ENCODE measurements around the gene DHX30. TPM values are rescaled to one million over a fixed set of nuclear protein-coding genes. Genes with fewer than 3 reads are reported as not detected.
"Not testable (repeated sequence)": the region's sequence is repeated elsewhere in the genome, so short reads cannot be mapped to it uniquely, and the experiment has no call there.

DHX30 gene
- polyA plus RNA-seq, 6 donors from 2014 or later, result 25.5 to 43.5 (median 28.1) TPM

DNA sequence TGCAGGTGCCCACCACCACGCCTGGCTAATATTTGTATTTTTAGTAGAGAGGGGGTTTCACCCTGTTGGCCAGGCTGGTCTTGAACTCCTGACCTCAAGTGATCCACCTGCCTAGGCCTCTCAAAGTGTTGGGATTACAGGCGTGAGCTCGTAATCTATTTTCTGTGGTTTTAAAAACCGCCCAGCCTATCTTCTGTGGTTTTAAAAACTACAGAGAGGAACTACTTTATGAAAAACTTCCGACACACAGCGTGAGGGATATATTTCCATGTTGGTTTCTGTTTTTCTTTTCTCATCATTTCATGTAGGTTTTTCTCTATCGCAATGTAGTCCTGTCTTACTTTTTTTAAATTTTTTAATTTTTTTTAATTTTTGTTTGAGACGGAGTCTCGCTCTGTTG lies 26.5 kb downstream of the DHX30 start:
- not testable (repeated sequence) for ATAC-seq (ENCODE audit: low read depth in 2 of 2); H3K27ac Mint-ChIP-seq; DNase-seq; H3K9me3 Mint-ChIP-seq; H3K27me3 Mint-ChIP-seq
- Mint-ChIP-seq H3K4me3 (peak overlapping the region in 1 of 8 donors; percentile 77), H3K4me1 (peaks cover 20 to 41% (median 33%) of the 10 kb centered on the region in 3 donors), H3K36me3 (peaks cover 21 to 22% of the 10 kb centered on the region in 2 donors)

DNA sequence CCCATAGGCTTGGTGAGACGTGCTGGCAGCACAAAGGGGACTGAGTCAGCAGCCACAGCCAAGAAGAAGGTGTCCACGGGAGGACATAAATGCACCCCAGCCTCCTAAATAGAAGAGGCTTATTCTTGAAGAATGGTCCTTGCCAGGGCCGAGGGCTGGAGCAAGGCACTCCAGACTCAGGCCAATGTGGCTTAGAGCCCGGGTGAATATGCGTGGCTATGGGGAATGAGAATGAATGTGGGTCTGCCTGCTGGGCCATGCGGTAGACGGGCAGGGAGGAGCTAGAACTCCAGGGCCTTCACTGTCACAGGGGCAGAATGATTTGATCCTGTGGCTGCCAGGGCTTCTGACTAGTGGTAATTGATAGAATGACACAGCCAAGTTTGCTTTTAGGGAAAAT lies 34.0 kb downstream of the DHX30 start:
- Mint-ChIP-seq H3K27ac (peak overlapping the region in 2 of 6 donors; percentile 49 to 64), H3K9me3 (no peaks in the 10 kb centered on the region), H3K27me3 (no peaks in the 10 kb centered on the region), H3K36me3 (peaks cover 7 to 18% of the 10 kb centered on the region in 2 donors), H3K4me1 (peaks cover 5 to 8% (median 6%) of the 10 kb centered on the region in 3 donors), H3K4me3 (peak overlapping the region in 1 of 8 donors; percentile 44)
- no peak for DNase-seq
- no peak for ATAC-seq (ENCODE audit: low read depth in 2 of 2)

DNA sequence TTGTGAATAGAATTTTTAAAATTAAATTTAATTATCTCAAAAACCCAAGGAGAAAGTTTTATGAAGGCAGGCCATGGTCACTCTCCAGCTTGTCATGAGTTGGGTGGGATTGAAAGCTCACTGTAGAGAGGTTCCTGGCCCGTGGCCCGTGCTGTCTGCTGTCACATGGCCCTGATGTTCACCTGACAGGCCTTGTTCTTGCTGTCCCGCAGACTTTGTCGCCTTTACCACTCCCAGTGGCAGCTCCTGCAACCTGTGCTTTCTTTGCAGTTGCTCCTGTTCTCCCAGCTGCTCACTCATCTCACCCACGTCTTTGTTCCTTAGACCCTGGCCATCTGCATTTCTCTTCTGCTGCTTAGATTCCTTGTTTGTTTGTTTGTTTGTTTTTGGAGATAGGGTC lies 35.6 kb downstream of the DHX30 start:
- no peak overlapping the region for H3K4me3 Mint-ChIP-seq
- no peak for ATAC-seq (ENCODE audit: low read depth in 2 of 2)
- H3K9me3 Mint-ChIP-seq, result no peaks in the 10 kb centered on the region
- H3K27me3 Mint-ChIP-seq, result no peaks in the 10 kb centered on the region
- H3K4me1 Mint-ChIP-seq, result peaks cover 5 to 8% (median 6%) of the 10 kb centered on the region in 3 donors
- peak overlapping the region in 1 of 6 donors; percentile 13 for H3K27ac Mint-ChIP-seq
- H3K36me3 Mint-ChIP-seq, result peaks cover 3 to 12% of the 10 kb centered on the region in 2 donors
- DNase-seq, result no peak

DNA sequence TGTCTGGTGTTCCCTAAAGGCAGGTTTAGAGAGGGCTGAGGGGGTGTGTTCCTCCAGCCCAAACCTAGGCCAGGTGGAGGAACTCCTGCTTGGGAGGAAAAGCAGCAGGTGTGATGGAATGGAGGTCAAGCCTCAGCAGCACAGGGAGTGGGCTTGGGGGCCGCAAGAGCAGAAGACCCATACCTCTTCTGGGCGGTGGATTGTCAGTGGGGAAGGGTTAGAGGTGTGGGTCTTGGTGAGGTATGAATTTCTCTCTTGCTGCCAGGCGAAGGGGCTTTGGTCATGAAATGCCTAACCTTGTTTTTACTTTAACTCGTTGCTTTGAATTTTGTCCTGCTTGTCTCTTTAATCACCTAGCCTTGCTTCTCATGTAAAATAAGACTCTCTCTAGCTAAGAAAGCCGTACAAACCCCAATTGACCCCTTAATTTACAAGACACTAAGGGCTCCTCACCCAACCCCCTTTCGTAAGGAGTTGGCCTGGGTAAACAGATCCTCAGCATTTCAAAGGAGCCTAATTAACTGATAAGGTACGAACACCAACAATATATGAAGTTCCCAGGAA lies 38.9 kb downstream of the DHX30 start:
- no peaks in the 10 kb centered on the region for H3K27me3 Mint-ChIP-seq
- H3K4me3 Mint-ChIP-seq, result no peak overlapping the region
- no peaks in the 10 kb centered on the region for H3K9me3 Mint-ChIP-seq
- no peak for ATAC-seq (ENCODE audit: low read depth in 2 of 2)
- peaks cover 5 to 12% (median 6%) of the 10 kb centered on the region in 3 donors for H3K4me1 Mint-ChIP-seq
- peak overlapping the region in 1 of 6 donors; percentile 82 for H3K27ac Mint-ChIP-seq
- no peak for DNase-seq
- peaks cover 0 to 19% of the 10 kb centered on the region in 2 donors for H3K36me3 Mint-ChIP-seq

DNA sequence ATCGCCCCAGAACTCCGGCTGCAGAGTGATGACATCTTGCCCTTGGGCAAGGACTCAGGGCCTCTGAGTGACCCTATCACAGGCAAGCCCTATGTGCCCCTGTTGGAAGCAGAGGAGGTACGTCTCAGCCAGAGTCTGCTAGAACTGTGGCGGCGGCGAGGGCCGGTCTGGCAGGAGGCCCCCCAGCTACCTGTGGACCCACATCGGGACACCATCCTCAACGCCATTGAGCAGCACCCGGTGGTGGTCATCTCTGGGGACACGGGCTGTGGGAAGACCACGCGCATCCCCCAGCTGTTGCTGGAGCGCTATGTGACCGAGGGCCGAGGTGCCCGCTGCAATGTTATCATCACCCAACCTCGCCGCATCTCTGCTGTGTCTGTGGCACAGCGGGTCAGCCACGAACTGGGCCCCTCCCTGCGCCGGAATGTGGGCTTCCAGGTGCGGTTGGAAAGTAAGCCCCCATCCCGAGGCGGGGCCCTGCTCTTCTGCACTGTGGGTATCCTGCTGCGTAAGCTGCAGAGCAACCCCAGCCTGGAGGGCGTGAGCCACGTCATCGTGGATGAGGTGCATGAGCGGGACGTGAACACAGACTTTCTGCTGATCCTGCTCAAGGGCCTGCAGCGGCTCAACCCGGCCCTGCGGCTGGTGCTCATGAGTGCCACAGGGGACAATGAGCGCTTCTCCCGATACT lies 43.4 kb downstream of the DHX30 start:
- peak overlapping the region in 1 of 6 donors; percentile 22 for H3K27ac Mint-ChIP-seq
- H3K4me1 Mint-ChIP-seq, result peaks cover 0 to 11% (median 11%) of the 10 kb centered on the region in 3 donors
- H3K9me3 Mint-ChIP-seq, result no peaks in the 10 kb centered on the region
- H3K36me3 Mint-ChIP-seq, result peaks cover 0 to 16% of the 10 kb centered on the region in 2 donors
- DNase-seq, result no peak
- no peak overlapping the region for H3K4me3 Mint-ChIP-seq
- no peak for ATAC-seq (ENCODE audit: low read depth in 2 of 2)
- no peaks in the 10 kb centered on the region for H3K27me3 Mint-ChIP-seq

DNA sequence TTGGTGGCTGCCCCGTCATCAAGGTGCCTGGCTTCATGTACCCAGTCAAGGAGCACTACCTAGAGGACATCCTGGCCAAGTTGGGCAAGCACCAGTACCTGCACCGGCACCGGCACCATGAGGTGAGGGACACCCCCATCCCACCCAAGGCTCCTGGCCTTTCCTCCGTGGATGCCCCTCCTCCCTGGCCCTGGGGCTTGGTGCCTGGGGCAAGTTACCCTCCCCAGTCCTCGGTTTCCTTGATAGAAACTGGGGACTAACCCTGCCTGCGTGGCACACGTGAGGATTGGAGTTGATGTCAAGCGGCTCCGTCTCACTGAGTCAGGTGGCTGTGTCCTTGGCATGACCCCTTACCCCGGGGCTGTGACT lies 43.9 kb downstream of the DHX30 start:
- ATAC-seq (ENCODE audit: low read depth in 2 of 2) (no peak), DNase-seq (no peak)
- H3K36me3 Mint-ChIP-seq, result peaks cover 0 to 16% of the 10 kb centered on the region in 2 donors
- H3K27ac Mint-ChIP-seq, result peak overlapping the region in 1 of 6 donors; percentile 44
- H3K9me3 Mint-ChIP-seq, result no peaks in the 10 kb centered on the region
- no peaks in the 10 kb centered on the region for H3K27me3 Mint-ChIP-seq
- H3K4me1 Mint-ChIP-seq, result peaks cover 0 to 16% (median 11%) of the 10 kb centered on the region in 3 donors
- no peak overlapping the region for H3K4me3 Mint-ChIP-seq

DNA sequence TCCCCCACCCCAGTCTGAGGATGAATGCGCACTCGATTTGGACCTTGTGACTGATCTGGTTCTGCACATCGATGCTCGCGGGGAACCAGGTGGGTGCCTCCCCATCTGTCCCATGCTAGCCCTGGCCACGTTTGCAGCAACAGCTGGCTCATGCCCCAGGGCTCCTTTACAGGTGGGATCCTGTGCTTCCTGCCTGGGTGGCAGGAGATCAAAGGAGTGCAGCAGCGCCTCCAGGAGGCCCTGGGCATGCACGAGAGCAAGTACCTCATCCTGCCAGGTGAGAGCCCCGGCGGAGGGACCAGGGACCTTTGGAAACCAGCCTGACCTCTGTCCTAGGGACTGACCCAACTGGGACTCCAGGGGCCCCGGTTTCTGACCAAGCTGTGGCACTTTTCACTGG lies 44.3 kb downstream of the DHX30 start:
- no peak overlapping the region for H3K4me3 Mint-ChIP-seq
- H3K27ac Mint-ChIP-seq, result peak overlapping the region in 1 of 6 donors; percentile 44
- no peaks in the 10 kb centered on the region for H3K27me3 Mint-ChIP-seq
- H3K9me3 Mint-ChIP-seq, result no peaks in the 10 kb centered on the region
- H3K4me1 Mint-ChIP-seq, result peaks cover 0 to 16% (median 11%) of the 10 kb centered on the region in 3 donors
- peaks cover 0 to 16% of the 10 kb centered on the region in 2 donors for H3K36me3 Mint-ChIP-seq
- DNase-seq (no peak), ATAC-seq (ENCODE audit: low read depth in 2 of 2) (no peak)

DNA sequence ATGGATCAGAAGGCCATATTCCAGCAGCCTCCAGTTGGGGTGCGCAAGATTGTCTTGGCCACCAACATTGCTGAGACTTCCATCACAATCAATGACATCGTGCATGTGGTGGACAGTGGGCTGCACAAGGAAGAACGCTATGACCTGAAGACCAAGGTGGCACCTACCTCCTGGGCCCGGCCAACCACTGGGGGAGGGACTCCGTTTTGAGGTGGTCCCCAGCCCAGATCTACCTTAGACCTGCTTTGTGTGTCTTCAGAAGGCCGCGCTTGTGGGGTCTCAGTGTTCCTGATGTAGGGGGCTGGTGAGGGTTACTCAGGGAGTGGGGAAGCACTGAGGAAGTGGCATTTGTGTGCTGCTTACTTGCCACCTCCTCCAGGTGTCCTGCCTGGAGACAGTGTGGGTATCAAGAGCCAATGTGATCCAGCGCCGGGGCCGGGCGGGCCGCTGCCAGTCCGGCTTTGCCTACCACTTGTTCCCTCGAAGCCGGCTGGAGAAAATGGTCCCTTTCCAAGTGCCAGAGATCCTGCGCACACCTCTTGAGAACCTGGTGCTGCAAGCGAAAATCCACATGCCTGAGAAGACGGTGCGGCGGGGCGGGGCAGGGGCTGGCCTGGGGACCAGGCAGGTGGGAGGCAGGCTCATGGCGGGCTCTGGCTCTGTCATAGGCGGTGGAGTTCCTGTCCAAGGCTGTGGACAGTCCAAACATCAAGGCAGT lies 45.0 kb downstream of the DHX30 start:
- ATAC-seq (ENCODE audit: low read depth in 2 of 2) (no peak), DNase-seq (no peak)
- Mint-ChIP-seq H3K27me3 (no peaks in the 10 kb centered on the region), H3K4me1 (peaks cover 0 to 16% (median 11%) of the 10 kb centered on the region in 3 donors), H3K4me3 (no peak overlapping the region), H3K36me3 (peaks cover 0 to 16% of the 10 kb centered on the region in 2 donors), H3K9me3 (no peaks in the 10 kb centered on the region), H3K27ac (no peak overlapping the region)

DNA sequence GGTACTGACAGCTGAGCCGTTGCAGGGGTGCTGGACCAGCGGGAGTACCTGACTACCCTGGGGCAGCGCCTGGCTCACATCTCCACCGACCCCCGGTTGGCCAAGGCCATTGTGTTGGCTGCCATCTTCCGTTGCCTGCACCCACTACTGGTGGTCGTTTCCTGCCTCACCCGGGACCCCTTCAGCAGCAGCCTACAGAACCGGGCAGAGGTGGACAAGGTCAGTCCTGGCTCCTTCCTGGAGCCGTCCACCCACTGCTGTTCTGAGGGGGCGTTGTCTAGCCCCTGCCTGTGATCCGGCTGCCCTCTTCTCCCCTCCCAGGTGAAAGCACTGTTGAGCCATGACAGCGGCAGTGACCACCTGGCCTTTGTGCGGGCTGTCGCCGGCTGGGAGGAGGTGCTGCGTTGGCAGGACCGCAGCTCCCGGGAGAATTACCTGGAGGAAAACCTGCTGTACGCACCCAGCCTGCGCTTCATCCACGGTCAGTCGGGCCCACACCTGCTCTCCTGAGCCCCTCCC lies 45.7 kb downstream of the DHX30 start:
- H3K27ac Mint-ChIP-seq, result peak overlapping the region in 1 of 6 donors; percentile 41
- H3K27me3 Mint-ChIP-seq, result no peaks in the 10 kb centered on the region
- H3K36me3 Mint-ChIP-seq, result peaks cover 0 to 14% of the 10 kb centered on the region in 2 donors
- no peaks in the 10 kb centered on the region for H3K9me3 Mint-ChIP-seq
- ATAC-seq (ENCODE audit: low read depth in 2 of 2) (no peak), DNase-seq (no peak)
- peak overlapping the region in 1 of 8 donors; percentile 61 for H3K4me3 Mint-ChIP-seq
- H3K4me1 Mint-ChIP-seq, result peaks cover 0 to 16% (median 11%) of the 10 kb centered on the region in 3 donors

DNA sequence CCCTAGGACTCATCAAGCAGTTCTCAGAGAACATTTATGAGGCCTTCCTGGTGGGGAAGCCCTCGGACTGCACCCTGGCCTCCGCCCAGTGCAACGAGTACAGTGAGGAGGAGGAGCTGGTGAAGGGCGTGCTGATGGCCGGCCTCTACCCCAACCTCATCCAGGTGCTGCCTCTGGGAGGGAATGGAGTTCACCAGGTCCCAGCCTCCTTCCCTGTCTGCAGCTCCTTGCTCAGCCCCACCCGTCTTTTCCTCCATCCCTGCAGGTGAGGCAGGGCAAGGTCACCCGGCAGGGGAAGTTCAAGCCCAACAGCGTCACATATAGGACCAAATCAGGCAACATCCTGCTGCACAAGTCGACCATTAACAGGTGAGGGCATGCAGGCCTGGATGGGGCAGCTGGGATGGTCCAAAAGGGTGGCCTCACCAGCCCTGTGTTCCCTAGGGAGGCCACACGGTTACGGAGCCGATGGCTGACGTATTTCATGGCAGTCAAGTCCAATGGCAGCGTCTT lies 46.3 kb downstream of the DHX30 start:
- H3K27me3 Mint-ChIP-seq, result no peaks in the 10 kb centered on the region
- no peak for DNase-seq
- no peak for ATAC-seq (ENCODE audit: low read depth in 2 of 2)
- peaks cover 0 to 9% of the 10 kb centered on the region in 2 donors for H3K36me3 Mint-ChIP-seq
- peak overlapping the region in 1 of 8 donors; percentile 61 for H3K4me3 Mint-ChIP-seq
- H3K9me3 Mint-ChIP-seq, result no peaks in the 10 kb centered on the region
- H3K27ac Mint-ChIP-seq, result peak overlapping the region in 3 of 6 donors; percentile 7 to 41 (median 10)
- H3K4me1 Mint-ChIP-seq, result peaks cover 0 to 16% (median 7%) of the 10 kb centered on the region in 3 donors

DNA sequence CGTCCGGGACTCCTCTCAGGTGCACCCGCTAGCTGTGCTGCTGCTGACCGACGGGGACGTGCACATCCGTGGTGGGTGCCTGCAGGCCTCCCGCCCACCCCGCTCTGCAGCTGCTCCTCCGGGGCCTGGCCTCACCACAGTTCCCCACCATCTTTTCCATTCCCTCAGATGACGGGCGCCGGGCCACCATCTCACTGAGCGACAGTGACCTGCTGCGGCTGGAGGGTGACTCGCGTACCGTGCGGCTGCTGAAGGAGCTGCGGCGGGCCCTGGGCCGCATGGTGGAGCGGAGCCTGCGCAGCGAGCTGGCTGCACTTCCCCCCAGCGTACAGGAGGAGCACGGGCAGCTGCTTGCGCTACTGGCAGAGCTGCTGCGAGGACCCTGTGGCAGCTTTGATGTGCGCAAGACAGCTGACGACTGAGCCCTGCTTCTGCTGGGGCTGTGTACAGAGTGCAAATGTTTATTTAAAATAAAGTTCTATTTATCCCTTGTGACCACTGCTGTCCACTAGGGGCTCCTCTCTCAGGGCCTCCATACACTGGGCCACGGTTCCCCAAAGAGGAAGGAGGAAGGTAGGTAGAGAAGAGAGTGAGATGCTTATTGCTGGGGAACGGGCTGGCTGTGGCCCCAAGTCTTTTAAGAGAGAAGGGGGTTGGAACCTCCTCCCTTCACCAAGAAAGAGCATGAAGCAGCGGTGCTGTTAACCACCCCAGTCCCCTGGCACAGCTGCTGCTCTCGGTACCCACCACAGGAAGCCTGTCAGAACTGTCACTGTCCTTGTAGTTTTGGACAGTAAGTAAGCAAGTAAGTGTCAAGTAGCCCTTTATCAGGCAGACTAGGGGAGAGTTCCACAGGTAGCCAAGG lies 47.0 kb downstream of the DHX30 start:
- peaks cover 0 to 16% (median 6%) of the 10 kb centered on the region in 3 donors for H3K4me1 Mint-ChIP-seq
- peak overlapping the region; percentile 8 to 93 (median 42) for H3K27ac Mint-ChIP-seq
- no peaks in the 10 kb centered on the region for H3K9me3 Mint-ChIP-seq
- ATAC-seq (ENCODE audit: low read depth in 2 of 2) (peak; percentile 46 to 62), DNase-seq (no peak)
- H3K36me3 Mint-ChIP-seq, result peaks cover 0 to 2% of the 10 kb centered on the region in 2 donors
- no peak overlapping the region for H3K4me3 Mint-ChIP-seq
- H3K27me3 Mint-ChIP-seq, result no peaks in the 10 kb centered on the region

DNA sequence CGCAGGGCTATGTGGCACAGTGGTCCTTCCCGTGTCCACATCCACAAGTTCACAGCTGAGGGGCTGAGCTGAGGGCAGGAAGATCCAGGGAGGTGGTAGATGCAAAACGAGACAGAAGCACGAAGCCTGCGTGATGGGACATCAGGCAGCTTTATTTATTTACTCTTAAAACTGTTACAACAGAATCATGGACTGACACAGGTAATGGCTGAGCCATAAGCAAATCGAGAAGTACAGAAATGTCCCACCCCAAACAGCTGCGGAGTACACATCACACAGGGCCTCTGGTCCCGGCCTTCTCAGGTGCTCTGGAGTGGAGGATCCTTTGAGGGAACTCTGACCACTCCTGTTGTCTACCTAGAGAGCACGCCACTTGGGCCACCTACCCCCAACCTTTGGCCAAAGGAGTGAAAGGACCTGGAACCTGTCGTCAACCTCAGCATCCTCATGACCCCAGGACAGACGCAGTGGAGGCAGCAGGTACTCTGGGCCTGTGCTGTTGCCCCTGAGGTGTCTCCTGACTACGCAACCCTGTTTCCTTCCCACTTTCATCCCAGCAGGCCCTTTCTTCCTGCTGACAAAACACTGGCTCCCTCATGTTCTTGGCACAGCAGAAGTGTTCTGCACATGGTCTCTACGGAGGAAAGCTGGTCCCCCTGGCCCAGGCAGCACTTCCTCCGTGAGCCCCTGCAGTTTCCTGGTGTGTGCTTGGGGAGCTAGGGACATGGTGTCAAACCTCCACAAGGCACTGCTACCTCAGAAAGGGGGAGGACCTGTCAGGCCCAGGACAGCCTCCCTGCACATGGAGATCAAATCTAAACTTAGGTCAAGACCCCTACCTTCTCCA lies 47.8 kb downstream of the DHX30 start:
- Mint-ChIP-seq H3K27ac (peak overlapping the region; percentile 8 to 78 (median 40)), H3K36me3 (no peaks in the 10 kb centered on the region), H3K4me3 (peak overlapping the region in 1 of 8 donors; percentile 44), H3K27me3 (no peaks in the 10 kb centered on the region), H3K9me3 (no peaks in the 10 kb centered on the region), H3K4me1 (peaks cover 0 to 16% (median 6%) of the 10 kb centered on the region in 3 donors)
- ATAC-seq (ENCODE audit: low read depth in 2 of 2) (no peak), DNase-seq (no peak)
